GM19438 (cell line): ENCODE results near the gene ZNF789.
A peak's percentile ranks its signal among the peaks of the same experiment; 100 is the strongest.

Experiments
- ATAC-seq: cut with Tn5 transposase; IDR thresholded peaks from one replicate; pipeline ENCODE4 v1.9.1; 2021; ENCODE audit warnings: low read depth; ENCODE audit not compliant: unreplicated experiment

The ZNF789 gene

GRCh38 chr7:99457650-99458493 lies 14.8 kb upstream of the ZNF789 start:
- no peak for ATAC-seq

- ATAC-seq, result no peak
These were observed 13.6 kb upstream of the ZNF789 start for GRCh38 chr7:99459087-99459486.

GRCh38 chr7:99460651-99461050 lies 12.0 kb upstream of the ZNF789 start:
- no peak for ATAC-seq

- no peak for ATAC-seq
These were observed 11.5 kb upstream of the ZNF789 start for GRCh38 chr7:99461221-99461620.

- no peak for ATAC-seq
These were observed 7.3 kb upstream of the ZNF789 start for GRCh38 chr7:99465421-99465768.

- no peak for ATAC-seq
These were observed 4.3 kb upstream of the ZNF789 start for GRCh38 chr7:99468336-99468918.

GRCh38 chr7:99469381-99470065 lies 3.2 kb upstream of the ZNF789 start:
- no peak for ATAC-seq

- peak; percentile 5 for ATAC-seq
These were observed 566 bp downstream of the ZNF789 start for GRCh38 chr7:99473315-99473596.

- no peak for ATAC-seq
These were observed 3.4 kb downstream of the ZNF789 start for GRCh38 chr7:99476107-99476506.

GRCh38 chr7:99478464-99479440 lies 6.1 kb downstream of the ZNF789 start:
- no peak for ATAC-seq

- no peak for ATAC-seq
These were observed 12.4 kb downstream of the ZNF789 start for GRCh38 chr7:99485094-99485493.

GRCh38 chr7:99489235-99489634 lies 16.5 kb downstream of the ZNF789 start:
- ATAC-seq, result no peak

GRCh38 chr7:99490878-99491277 lies 18.2 kb downstream of the ZNF789 start:
- ATAC-seq, result no peak

GRCh38 chr7:99493823-99494222 lies 21.1 kb downstream of the ZNF789 start:
- ATAC-seq, result no peak

- no peak for ATAC-seq
These were observed 25.3 kb downstream of the ZNF789 start for GRCh38 chr7:99497766-99498545.

- ATAC-seq, result no peak
These were observed 25.9 kb downstream of the ZNF789 start for GRCh38 chr7:99498546-99498944.

- peak; percentile 16 for ATAC-seq
These were observed 26.7 kb downstream of the ZNF789 start for GRCh38 chr7:99499371-99499720.

- peak; percentile 39 for ATAC-seq
These were observed 27.3 kb downstream of the ZNF789 start, which contains the start of gene ZNF394 for GRCh38 chr7:99499721-99500636. ZNF394 (minus strand) TSS chr7:99500281; CDS start chr7:99500093, 188 bp downstream.

- ATAC-seq, result no peak
These were observed 27.9 kb downstream of the ZNF789 start for GRCh38 chr7:99500637-99501009.
